Esophagus squamous epithelium (tissue), 5 donors: ENCODE measurements around the gene CDCA8. TPM values are rescaled to one million over a fixed set of nuclear protein-coding genes. Genes with fewer than 3 reads are reported as not detected.
A peak's percentile ranks its signal among the peaks of the same experiment; 100 is the strongest.

ENCODE experiments used
- DNase-seq: peaks from one replicate; lab custom pipeline; 2025; lab: John Stamatoyannopoulos, UW
- H3K27ac ChIP-seq, 4 donors: fragments of 200-600 bp; sonication (generic); one replicate each; pipeline ENCODE4 v1.5.1; 2016 to 2019; ENCODE audit warnings: mild to moderate bottlenecking in 1 of 4
- H3K27me3 ChIP-seq, 4 donors: fragments of 200-600 bp; sonication (generic); 1 replicate in 3 of 4; 2 replicates in 1 of 4; pipeline versions ENCODE4 v1.5.1 to v1.6.0; 2017 to 2021; ENCODE audit warnings: antibody characterized with exemption in 1 of 4
- H3K36me3 ChIP-seq, 3 donors: fragments of 200-600 bp; sonication (generic); one replicate each; pipeline ENCODE4 v1.5.1; 2016 to 2019
- H3K4me1 ChIP-seq, 3 donors: fragments of 200-600 bp; sonication (generic); one replicate each; pipeline ENCODE4 v1.5.1; 2017 to 2019
- H3K4me3 ChIP-seq, 4 donors: fragments of 200-600 bp; sonication (generic); 1 replicate in 3 of 4; 2 replicates in 1 of 4; pipeline ENCODE4 v1.5.1; 2016 to 2019; ENCODE audit warnings: mild to moderate bottlenecking in 2 of 4, moderate library complexity in 1 of 4
- H3K9me3 ChIP-seq, 3 donors: fragments of 200-600 bp; sonication (generic); one replicate each; pipeline ENCODE4 v1.5.1; 2016 to 2019
- POLR2A ChIP-seq, 4 donors: fragments of 450-650 bp; IDR thresholded peaks; one replicate each; pipeline ENCODE4 v1.6.1; 2017; ENCODE audit warnings: antibody characterized with exemption in 4 of 4, mild to moderate bottlenecking in 4 of 4, moderate library complexity in 3 of 4
- WGBS, 2 donors: methylation state at CpG; one replicate each; pipeline ENCODE4 v1.1.5; 2018; 5-methylcytosine and 5-hydroxymethylcytosine counted together
- intact Hi-C: fragments of 100-400 bp; cut with DNase I; formaldehyde crosslinking; loops from one replicate; pipeline ENCODE4 v1.15.0; 2022
- total RNA-seq, 4 donors: library from RNA; depleted of rRNA; stranded (reverse); fragments of >200 nt; gene quantifications; one replicate each; pipeline ENCODE4 v1.1.0, GENCODE V29; 2016
- TF ChIP-seq, protein P1 (sequence below), 6 experiments: fragments of 450-650 bp in 4 of 6; fragments of 200-600 bp in 2 of 6; sonication (generic) in 2 of 6; IDR thresholded peaks; one replicate each; pipeline ENCODE4 v1.5.1; 2016 to 2019; ENCODE audit warnings: antibody characterized with exemption in 6 of 6, mild to moderate bottlenecking in 4 of 6, moderate library complexity in 4 of 6
- donor health status: DM: yes; HTN: yes; CAD: no.

The CDCA8 gene
- total RNA-seq, 4 donors from 2014 or later = 3.4 to 15.1 (median 7.5) TPM

DNA sequence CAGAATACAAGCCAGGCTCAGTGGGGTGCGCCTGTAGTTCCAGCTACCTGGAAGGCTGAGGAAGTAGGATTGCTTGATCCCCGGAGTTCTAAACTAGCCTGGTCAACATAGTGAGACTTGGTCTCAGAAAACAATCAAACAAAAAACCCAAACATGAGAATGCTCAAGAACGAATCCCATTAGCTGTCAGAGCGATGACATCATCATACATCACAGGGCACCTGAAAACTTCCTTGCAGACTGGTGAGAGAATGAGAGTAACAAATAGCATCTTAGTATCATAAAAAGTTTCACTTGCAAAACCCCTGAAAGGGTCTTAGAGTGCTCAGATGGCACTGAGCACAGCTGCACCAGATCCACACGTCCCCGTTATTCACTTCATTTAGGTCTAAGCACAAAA, 21.1 kb upstream of the CDCA8 start:
- no peak for TF ChIP-seq POLR2A (IDR thresholded peaks at IDR 0.05)
- TF ChIP-seq, protein P1, sequence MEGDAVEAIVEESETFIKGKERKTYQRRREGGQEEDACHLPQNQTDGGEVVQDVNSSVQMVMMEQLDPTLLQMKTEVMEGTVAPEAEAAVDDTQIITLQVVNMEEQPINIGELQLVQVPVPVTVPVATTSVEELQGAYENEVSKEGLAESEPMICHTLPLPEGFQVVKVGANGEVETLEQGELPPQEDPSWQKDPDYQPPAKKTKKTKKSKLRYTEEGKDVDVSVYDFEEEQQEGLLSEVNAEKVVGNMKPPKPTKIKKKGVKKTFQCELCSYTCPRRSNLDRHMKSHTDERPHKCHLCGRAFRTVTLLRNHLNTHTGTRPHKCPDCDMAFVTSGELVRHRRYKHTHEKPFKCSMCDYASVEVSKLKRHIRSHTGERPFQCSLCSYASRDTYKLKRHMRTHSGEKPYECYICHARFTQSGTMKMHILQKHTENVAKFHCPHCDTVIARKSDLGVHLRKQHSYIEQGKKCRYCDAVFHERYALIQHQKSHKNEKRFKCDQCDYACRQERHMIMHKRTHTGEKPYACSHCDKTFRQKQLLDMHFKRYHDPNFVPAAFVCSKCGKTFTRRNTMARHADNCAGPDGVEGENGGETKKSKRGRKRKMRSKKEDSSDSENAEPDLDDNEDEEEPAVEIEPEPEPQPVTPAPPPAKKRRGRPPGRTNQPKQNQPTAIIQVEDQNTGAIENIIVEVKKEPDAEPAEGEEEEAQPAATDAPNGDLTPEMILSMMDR (IDR thresholded peaks at IDR 0.05) = no peak
- WGBS, 2 donors = 65 to 73% methylated on average over 6 of the region's 6 CpGs
- no peak for DNase-seq
- intact Hi-C loops = no loop called here
- Histone ChIP-seq H3K4me1 (peaks cover 0 to 7% (median 5%) of the 10 kb centered on the region in 3 donors), H3K27ac (no peak overlapping the region), H3K9me3 (no peaks in the 10 kb centered on the region), H3K4me3 (no peak overlapping the region), H3K27me3 (peaks cover 0 to 52% (median 0%) of the 10 kb centered on the region in 4 donors), H3K36me3 (no peaks in the 10 kb centered on the region)

DNA sequence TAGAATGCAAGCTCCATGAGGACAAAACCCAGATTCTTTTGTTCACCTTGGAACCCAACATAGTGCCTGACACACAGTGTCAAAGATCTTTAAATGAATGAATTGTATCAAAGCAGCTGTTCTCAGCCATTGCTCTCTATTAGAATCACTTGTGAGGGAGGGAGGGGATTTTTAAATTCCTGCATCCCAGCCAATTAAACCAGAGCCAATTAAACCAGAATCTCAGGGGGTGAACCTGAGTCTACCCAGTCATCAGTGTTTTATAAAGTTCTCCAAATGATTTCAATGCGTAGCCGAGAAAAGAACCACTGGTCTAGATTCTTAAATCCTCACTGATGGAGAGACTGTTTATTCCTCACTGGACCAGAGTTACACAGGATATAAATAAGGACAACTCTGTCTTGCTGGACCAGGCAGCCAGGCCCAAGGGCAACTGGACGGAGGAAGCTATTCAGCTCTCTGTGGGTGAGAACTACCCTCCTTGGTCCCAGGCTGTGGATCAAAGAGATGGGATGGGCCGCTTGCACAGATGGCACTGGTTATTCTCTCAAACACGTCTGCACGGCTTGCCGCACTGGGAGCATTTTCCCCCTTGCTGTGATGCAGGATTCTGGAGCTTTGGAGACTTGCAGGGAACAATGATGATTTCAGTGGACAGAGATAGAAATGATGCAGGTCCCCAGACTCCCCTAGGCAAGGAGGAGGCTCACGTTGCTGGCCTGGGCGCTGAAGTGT, 20.0 kb upstream of the CDCA8 start:
- H3K27me3 ChIP-seq = peaks cover 0 to 51% (median 0%) of the 10 kb centered on the region in 4 donors
- 69 to 73% methylated on average over 7 to 9 of the region's 9 CpGs for WGBS, 2 donors
- H3K4me3 ChIP-seq = no peak overlapping the region
- no peak overlapping the region for H3K27ac ChIP-seq
- TF ChIP-seq, protein P1 (IDR thresholded peaks at IDR 0.05) = no peak
- TF ChIP-seq POLR2A (IDR thresholded peaks at IDR 0.05) = no peak
- H3K4me1 ChIP-seq = peaks cover 0 to 11% (median 7%) of the 10 kb centered on the region in 3 donors
- no peaks in the 10 kb centered on the region for H3K36me3 ChIP-seq
- no peak for DNase-seq
- no peaks in the 10 kb centered on the region for H3K9me3 ChIP-seq
- intact Hi-C loops = no loop called here

DNA sequence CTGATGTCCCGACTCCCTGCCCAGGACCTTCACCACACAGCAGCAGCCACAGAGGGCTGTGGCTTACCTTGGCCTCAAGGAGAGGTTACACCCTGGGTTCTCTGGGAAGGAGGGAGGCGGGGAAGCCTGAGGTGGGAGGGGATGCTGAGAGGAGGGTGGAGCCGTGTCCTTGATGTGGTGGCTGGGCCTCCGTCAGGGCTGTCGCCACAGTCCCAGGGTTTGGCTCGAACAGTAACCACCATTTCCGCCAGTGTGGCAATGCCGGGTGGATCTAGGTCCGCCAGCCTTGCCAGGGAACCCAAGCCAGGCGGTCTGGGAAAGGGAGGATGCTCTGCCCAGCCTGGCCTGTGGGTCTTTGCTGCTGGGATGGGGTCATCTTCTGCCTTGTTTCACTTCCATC, 18.4 kb upstream of the CDCA8 start:
- no peak for TF ChIP-seq POLR2A (IDR thresholded peaks at IDR 0.05)
- TF ChIP-seq, protein P1 (IDR thresholded peaks at IDR 0.05) = no peak
- no peak overlapping the region for H3K4me3 ChIP-seq
- WGBS, 2 donors = 0 to 45% methylated on average over 1 to 4 of the region's 10 CpGs

DNA sequence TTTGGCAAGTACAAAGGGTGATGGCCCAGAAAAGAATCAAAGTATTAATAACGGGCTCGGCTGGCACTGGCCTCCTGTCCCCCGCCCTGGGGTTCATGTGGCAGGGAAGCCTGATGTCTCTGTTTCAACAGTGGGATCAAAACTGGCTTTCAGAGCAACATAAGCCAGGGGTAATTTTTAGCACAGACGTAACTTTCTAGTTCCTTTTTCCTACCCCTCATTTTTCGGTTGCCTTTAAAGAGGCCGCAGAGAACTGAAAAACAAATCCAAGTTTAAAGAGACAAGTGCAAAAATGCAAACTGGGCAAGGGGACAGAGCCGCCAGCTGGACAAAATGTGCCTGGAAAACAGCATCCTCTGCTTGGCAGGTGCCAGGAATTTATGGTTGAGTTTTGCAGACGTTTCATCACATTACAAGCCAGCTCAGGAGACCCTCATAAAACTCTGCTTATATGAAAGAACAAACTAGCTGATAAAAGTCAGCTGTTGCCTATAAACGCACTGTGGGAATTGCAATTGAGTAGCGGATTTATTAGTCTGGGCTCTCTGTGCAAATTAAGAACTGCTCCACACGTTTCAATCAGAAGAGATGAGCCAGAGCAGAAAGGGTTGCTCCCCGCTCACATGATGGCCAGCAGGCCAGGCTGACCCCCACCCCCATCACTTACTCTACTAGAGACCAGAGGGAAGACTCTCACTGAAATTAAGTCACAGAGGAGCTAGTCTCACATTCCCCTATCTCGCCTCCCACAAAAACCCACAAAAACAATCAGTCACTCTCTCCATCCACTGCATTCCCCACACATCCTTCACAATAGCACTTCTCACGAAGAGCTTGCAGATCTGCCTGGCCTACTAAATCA, 15.8 kb upstream of the CDCA8 start:
- Histone ChIP-seq H3K4me3 (no peak overlapping the region), H3K36me3 (peaks cover 0 to 18% (median 0%) of the 10 kb centered on the region in 3 donors), H3K9me3 (no peaks in the 10 kb centered on the region), H3K27ac (peak overlapping the region; percentile 30 to 77 (median 58)), H3K27me3 (peaks cover 0 to 14% (median 0%) of the 10 kb centered on the region in 4 donors), H3K4me1 (peaks cover 0 to 11% (median 7%) of the 10 kb centered on the region in 3 donors)
- intact Hi-C loops = no loop called here
- no peak for DNase-seq
- TF ChIP-seq, protein P1 (IDR thresholded peaks at IDR 0.05) = no peak
- peak in 1 of 4 donors; percentile 8 for TF ChIP-seq POLR2A (IDR thresholded peaks at IDR 0.05)
- 38 to 55% methylated on average over 13 to 14 of the region's 14 CpGs for WGBS, 2 donors

More for the DNA sequence above, 18.4 kb upstream of the CDCA8 start:
- Histone ChIP-seq H3K9me3 (no peaks in the 10 kb centered on the region), H3K4me1 (peaks cover 0 to 11% (median 7%) of the 10 kb centered on the region in 3 donors), H3K27ac (no peak overlapping the region), H3K36me3 (no peaks in the 10 kb centered on the region), H3K27me3 (peaks cover 0 to 36% (median 0%) of the 10 kb centered on the region in 4 donors)
- DNase-seq = no peak
- intact Hi-C loops = no loop called here

DNA sequence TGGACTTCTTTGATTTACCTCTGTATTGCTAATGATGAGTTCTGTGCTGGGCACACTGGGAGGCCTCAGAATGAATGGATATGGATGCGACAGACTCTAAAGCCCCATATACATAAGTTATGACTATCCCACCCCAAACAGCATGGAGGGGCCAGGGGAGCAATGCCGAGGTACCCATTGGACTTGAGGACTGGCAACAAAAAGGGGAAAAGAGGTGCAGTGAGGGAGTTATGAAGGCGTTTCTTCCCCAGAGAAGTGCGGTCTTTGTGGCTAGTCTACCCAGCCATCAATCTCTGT, 15.2 kb upstream of the CDCA8 start:
- H3K4me1 ChIP-seq = peaks cover 0 to 11% (median 7%) of the 10 kb centered on the region in 3 donors
- WGBS, 2 donors = 54 to 68% methylated on average over 4 of the region's 4 CpGs
- peaks cover 0 to 24% (median 0%) of the 10 kb centered on the region in 3 donors for H3K36me3 ChIP-seq
- intact Hi-C loops = no loop called here
- H3K27ac ChIP-seq = peak overlapping the region in 1 of 4 donors; percentile 77
- DNase-seq = no peak
- no peak overlapping the region for H3K4me3 ChIP-seq
- peaks cover 0 to 10% (median 0%) of the 10 kb centered on the region in 4 donors for H3K27me3 ChIP-seq
- no peaks in the 10 kb centered on the region for H3K9me3 ChIP-seq
- no peak for TF ChIP-seq POLR2A (IDR thresholded peaks at IDR 0.05)
- TF ChIP-seq, protein P1 (IDR thresholded peaks at IDR 0.05) = no peak
